Lower leg skin (tissue), 3 donors: ENCODE data around the gene FGGY.

Experiments
- POLR2A ChIP-seq, 2 donors: fragments of 450-650 bp; IDR thresholded peaks; one replicate each; pipeline ENCODE4 v1.6.1; 2016 to 2017; ENCODE audit warnings: antibody characterized with exemption in 2 of 2, mild to moderate bottlenecking in 1 of 2, moderate library complexity in 1 of 2
- TF ChIP-seq, protein P1 (sequence below), 3 donors: fragments of 450-650 bp; IDR thresholded peaks; one replicate each; pipeline ENCODE4 v1.5.1; 2016; ENCODE audit warnings: antibody characterized with exemption in 3 of 3, mild to moderate bottlenecking in 3 of 3, moderate library complexity in 2 of 3

DNA sequence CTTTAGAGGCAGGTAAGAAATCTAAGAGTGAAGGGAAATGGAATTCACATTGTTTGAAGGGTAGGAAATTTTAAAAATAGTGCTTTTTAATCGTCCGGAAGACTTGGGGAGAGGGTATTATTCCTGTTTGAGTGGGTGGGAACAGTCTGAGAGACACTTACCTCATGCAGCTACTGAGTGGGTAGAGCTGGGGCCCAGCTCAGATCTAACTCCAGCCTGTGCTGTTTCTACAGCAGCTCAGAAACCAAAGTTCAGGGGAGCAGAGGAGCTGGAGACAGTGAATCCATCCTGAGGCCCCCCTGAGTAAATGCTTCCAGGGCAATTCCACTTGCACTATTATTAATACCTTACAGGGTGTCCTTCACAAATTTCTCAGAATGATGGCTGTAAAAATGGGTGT lies 63.8 kb downstream of the FGGY start:
- TF ChIP-seq, protein P1, sequence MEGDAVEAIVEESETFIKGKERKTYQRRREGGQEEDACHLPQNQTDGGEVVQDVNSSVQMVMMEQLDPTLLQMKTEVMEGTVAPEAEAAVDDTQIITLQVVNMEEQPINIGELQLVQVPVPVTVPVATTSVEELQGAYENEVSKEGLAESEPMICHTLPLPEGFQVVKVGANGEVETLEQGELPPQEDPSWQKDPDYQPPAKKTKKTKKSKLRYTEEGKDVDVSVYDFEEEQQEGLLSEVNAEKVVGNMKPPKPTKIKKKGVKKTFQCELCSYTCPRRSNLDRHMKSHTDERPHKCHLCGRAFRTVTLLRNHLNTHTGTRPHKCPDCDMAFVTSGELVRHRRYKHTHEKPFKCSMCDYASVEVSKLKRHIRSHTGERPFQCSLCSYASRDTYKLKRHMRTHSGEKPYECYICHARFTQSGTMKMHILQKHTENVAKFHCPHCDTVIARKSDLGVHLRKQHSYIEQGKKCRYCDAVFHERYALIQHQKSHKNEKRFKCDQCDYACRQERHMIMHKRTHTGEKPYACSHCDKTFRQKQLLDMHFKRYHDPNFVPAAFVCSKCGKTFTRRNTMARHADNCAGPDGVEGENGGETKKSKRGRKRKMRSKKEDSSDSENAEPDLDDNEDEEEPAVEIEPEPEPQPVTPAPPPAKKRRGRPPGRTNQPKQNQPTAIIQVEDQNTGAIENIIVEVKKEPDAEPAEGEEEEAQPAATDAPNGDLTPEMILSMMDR (IDR thresholded peaks at IDR 0.05), result no peak
- TF ChIP-seq POLR2A (IDR thresholded peaks at IDR 0.05), result no peak
